ENCODE results near the gene S100A13. TPM values are rescaled to one million over a fixed set of nuclear protein-coding genes. Genes with fewer than 3 reads are reported as not detected.

Gene S100A13
- total and polyA plus RNA-seq, 10 of the 15 experiments (the other 5 are each of a cell fraction or from before 2014, with no cell fraction given), result 5.7 to 30.9 (median 9.1) TPM

GRCh38 chr1:153652805-153653500 is 25.6 kb upstream of the S100A13 start:
- intact Hi-C loops (cut with micrococcal nuclease; ENCODE audit: unreplicated experiment) (no loop called here), in situ Hi-C loops (cut with MboI) (no loop called here)
- no TSS peak for BruUV-seq (replicated peaks)
- ChIA-PET RAD21 (ENCODE audit: unreplicated experiment) (interaction anchor here (0.6 to 1.1 kb wide), 2 partner anchors 80 to 82 kb away, joined by 3 to 4 read pairs; no protein-coding TSS in a partner anchor), CTCF (interaction anchor here (0.6 to 1.3 kb wide), 5 partner anchors 9 to 333 kb away, joined by 3 to 6 read pairs (median 4); partner anchors contain the start of gene RAB13), SMC1A (ENCODE audit: uncharacterized antibody, unreplicated experiment) (interaction anchor here (1.1 to 2.5 kb wide), 4 partner anchors 9 to 80 kb away, joined by 3 to 10 read pairs (median 4); no protein-coding TSS in a partner anchor), POLR2A (interaction anchor here (1.1 kb wide), 1 partner anchor 19 kb away, joined by 3 read pairs; the partner anchor contains the start of gene CHTOP)
- ATAC-seq (no peak), DNase-seq (ENCODE audit: low read depth, low spot score) (no peak), FAIRE-seq (no peak)
- H2AFZ ChIP-seq (ENCODE audit: control insufficient read depth, low read depth, low read length), result no peak overlapping the region
- H3K4me3 ChIP-seq, result no peak overlapping the region
- H3K27me3 ChIP-seq (replicated peaks in 1 of 2; ENCODE audit: control insufficient read depth in 2 of 2, insufficient read depth in 2 of 2, low read length in 1 of 2), result no peaks in the 10 kb centered on the region
- no peak overlapping the region for H3K9ac ChIP-seq (ENCODE audit: control insufficient read depth, insufficient read depth, low read length)
- no peak overlapping the region for H3K4me2 ChIP-seq (ENCODE audit: control insufficient read depth, insufficient read depth)
- no peaks in the 10 kb centered on the region; the same call in 1 of the 2 replicates for H3K4me1 ChIP-seq (ENCODE audit: control insufficient read depth, insufficient read depth, low read length)
- H4K20me1 ChIP-seq (ENCODE audit: control insufficient read depth, insufficient read depth), result no peaks in the 10 kb centered on the region
- 56% methylated on average over 3 of the region's 3 CpGs for WGBS (ENCODE audit: insufficient coverage, insufficient replicate concordance, low lambda C conversion rate, missing lambda C conversion rate)
- no peak overlapping the region for H3K27ac ChIP-seq (ENCODE audit: control insufficient read depth, insufficient read depth)
- no peaks in the 10 kb centered on the region for H3K79me2 ChIP-seq (ENCODE audit: control insufficient read depth, insufficient read depth, low read length)
- no peaks in the 10 kb centered on the region for H3K9me3 ChIP-seq (replicated peaks; ENCODE audit: control insufficient read depth, insufficient read depth, low read length)
- 0 out of 4 replicates have a peak, but pooled peaks cover 0 to 2% of the 10 kb centered on the region in 2 experiments for H3K36me3 ChIP-seq (ENCODE audit: control insufficient read depth in 2 of 2, insufficient read depth in 2 of 2, low read length in 1 of 2)
- TF ChIP-seq ZNF207 (IDR thresholded peaks at IDR 0.05; ENCODE audit: borderline replicate concordance) (no peak), TCF3 (IDR thresholded peaks at IDR 0.05; ENCODE audit: borderline replicate concordance, insufficient read depth, low read depth, low read length) (no peak), HDGF (IDR thresholded peaks at IDR 0.05) (no peak), TCF7 (IDR thresholded peaks at IDR 0.05; ENCODE audit: borderline replicate concordance) (no peak), BACH1 (IDR thresholded peaks at IDR 0.05; ENCODE audit: borderline replicate concordance) (no peak), IRF3 (IDR thresholded peaks at IDR 0.05) (no peak), ASH2L (IDR thresholded peaks at IDR 0.05; ENCODE audit: borderline replicate concordance, low read depth) (no peak), HCFC1 (IDR thresholded peaks at IDR 0.05; ENCODE audit: low read length) (no peak), POLR2A (IDR thresholded peaks at IDR 0.05; ENCODE audit: low read depth, low read length) (no peak)
- TF ChIP-seq, protein P1, sequence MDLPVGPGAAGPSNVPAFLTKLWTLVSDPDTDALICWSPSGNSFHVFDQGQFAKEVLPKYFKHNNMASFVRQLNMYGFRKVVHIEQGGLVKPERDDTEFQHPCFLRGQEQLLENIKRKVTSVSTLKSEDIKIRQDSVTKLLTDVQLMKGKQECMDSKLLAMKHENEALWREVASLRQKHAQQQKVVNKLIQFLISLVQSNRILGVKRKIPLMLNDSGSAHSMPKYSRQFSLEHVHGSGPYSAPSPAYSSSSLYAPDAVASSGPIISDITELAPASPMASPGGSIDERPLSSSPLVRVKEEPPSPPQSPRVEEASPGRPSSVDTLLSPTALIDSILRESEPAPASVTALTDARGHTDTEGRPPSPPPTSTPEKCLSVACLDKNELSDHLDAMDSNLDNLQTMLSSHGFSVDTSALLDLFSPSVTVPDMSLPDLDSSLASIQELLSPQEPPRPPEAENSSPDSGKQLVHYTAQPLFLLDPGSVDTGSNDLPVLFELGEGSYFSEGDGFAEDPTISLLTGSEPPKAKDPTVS (IDR thresholded peaks at IDR 0.05; ENCODE audit: low read depth, low read length), result no peak
- TF ChIP-seq, protein P2, sequence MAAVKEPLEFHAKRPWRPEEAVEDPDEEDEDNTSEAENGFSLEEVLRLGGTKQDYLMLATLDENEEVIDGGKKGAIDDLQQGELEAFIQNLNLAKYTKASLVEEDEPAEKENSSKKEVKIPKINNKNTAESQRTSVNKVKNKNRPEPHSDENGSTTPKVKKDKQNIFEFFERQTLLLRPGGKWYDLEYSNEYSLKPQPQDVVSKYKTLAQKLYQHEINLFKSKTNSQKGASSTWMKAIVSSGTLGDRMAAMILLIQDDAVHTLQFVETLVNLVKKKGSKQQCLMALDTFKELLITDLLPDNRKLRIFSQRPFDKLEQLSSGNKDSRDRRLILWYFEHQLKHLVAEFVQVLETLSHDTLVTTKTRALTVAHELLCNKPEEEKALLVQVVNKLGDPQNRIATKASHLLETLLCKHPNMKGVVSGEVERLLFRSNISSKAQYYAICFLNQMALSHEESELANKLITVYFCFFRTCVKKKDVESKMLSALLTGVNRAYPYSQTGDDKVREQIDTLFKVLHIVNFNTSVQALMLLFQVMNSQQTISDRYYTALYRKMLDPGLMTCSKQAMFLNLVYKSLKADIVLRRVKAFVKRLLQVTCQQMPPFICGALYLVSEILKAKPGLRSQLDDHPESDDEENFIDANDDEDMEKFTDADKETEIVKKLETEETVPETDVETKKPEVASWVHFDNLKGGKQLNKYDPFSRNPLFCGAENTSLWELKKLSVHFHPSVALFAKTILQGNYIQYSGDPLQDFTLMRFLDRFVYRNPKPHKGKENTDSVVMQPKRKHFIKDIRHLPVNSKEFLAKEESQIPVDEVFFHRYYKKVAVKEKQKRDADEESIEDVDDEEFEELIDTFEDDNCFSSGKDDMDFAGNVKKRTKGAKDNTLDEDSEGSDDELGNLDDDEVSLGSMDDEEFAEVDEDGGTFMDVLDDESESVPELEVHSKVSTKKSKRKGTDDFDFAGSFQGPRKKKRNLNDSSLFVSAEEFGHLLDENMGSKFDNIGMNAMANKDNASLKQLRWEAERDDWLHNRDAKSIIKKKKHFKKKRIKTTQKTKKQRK (IDR thresholded peaks at IDR 0.05; ENCODE audit: low read depth, low read length), result no peak
- TF ChIP-seq, protein P3, sequence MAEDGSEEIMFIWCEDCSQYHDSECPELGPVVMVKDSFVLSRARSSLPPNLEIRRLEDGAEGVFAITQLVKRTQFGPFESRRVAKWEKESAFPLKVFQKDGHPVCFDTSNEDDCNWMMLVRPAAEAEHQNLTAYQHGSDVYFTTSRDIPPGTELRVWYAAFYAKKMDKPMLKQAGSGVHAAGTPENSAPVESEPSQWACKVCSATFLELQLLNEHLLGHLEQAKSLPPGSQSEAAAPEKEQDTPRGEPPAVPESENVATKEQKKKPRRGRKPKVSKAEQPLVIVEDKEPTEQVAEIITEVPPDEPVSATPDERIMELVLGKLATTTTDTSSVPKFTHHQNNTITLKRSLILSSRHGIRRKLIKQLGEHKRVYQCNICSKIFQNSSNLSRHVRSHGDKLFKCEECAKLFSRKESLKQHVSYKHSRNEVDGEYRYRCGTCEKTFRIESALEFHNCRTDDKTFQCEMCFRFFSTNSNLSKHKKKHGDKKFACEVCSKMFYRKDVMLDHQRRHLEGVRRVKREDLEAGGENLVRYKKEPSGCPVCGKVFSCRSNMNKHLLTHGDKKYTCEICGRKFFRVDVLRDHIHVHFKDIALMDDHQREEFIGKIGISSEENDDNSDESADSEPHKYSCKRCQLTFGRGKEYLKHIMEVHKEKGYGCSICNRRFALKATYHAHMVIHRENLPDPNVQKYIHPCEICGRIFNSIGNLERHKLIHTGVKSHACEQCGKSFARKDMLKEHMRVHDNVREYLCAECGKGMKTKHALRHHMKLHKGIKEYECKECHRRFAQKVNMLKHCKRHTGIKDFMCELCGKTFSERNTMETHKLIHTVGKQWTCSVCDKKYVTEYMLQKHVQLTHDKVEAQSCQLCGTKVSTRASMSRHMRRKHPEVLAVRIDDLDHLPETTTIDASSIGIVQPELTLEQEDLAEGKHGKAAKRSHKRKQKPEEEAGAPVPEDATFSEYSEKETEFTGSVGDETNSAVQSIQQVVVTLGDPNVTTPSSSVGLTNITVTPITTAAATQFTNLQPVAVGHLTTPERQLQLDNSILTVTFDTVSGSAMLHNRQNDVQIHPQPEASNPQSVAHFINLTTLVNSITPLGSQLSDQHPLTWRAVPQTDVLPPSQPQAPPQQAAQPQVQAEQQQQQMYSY (CRISPR knock-in tag; IDR thresholded peaks at IDR 0.05), result no peak
